Activated CD4-positive, alpha-beta memory T cell treated with anti-CD3 and anti-CD28 coated beads, Interleukin-2, amount 10 ng/mL, durations not matched to agents 7 days and 5 days (primary cell): ENCODE data around the gene DNM3. TPM values are rescaled to one million over a fixed set of nuclear protein-coding genes. Genes with fewer than 3 reads are reported as not detected.
"Not testable (repeated sequence)": the region's sequence is repeated elsewhere in the genome, so short reads cannot be mapped to it uniquely, and the experiment has no call there.

Experiments used
- CTCF ChIA-PET: fragments of 350-600 bp; sonication (Branson Sonifier 250); formaldehyde crosslinking; loops from one replicate; lab custom pipeline; 2021; ENCODE audit warnings: antibody characterized with exemption, inconsistent platforms; lab: Charles Lee
- POLR2A ChIA-PET: fragments of 350-600 bp; sonication (Branson Sonifier 250); formaldehyde crosslinking; loops from one replicate; lab custom pipeline; 2021; ENCODE audit warnings: antibody characterized with exemption; lab: Charles Lee
- DNase-seq: peaks from one replicate; pipeline ENCODE4 v3.0.0-alpha.2; 2020
- H3K27ac Mint-ChIP-seq: one replicate; pipeline ENCODE4 v1.8.0; 2021; ENCODE audit warnings: mild to moderate bottlenecking, mixed read lengths
- H3K27me3 Mint-ChIP-seq: one replicate; pipeline ENCODE4 v1.8.0; 2021; ENCODE audit warnings: mixed read lengths
- H3K36me3 Mint-ChIP-seq: one replicate; pipeline ENCODE4 v1.8.0; 2021; ENCODE audit warnings: low read depth, mixed read lengths
- H3K4me1 Mint-ChIP-seq: one replicate; pipeline ENCODE4 v1.8.0; 2021; ENCODE audit warnings: mixed read lengths
- H3K4me3 Mint-ChIP-seq: one replicate; pipeline ENCODE4 v1.8.0; 2021; ENCODE audit warnings: mild to moderate bottlenecking, mixed read lengths
- H3K9me3 Mint-ChIP-seq: one replicate; pipeline ENCODE4 v1.8.0; 2021; ENCODE audit warnings: mixed read lengths
- total RNA-seq, 2 experiments: library from RNA; stranded (reverse); gene quantifications; one replicate each; pipeline ENCODE4 v1.2.3, GENCODE V29; 2021

DNM3 gene
- total RNA-seq, 2 experiments from 2014 or later = 2.0 to 2.2 TPM

DNA sequence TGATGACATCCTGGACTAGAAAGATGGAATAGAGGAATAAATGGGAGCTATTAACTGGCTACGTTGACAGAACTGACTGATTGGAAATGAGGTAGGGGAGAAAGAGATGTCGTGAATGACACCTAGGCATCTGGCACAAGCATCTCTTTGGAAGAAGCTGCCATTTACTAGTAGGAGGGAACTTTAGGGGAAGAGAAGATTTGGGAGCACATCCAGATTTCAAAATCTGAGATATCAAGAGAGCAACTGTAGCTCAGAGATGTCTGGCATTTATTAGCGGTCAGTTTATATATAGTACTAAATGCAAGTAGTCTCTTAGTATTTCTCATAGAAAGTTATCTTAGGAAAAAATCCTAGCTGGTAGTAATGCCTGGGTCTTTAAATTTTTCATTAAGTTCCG is 447.3 kb downstream of the DNM3 start:
- ChIA-PET CTCF (no interaction called here), POLR2A (no interaction called here)
- Mint-ChIP-seq H3K4me3 (no peak overlapping the region), H3K9me3 (no peaks in the 10 kb centered on the region), H3K27me3 (no peaks in the 10 kb centered on the region), H3K4me1 (peaks cover 5% of the 10 kb centered on the region), H3K27ac (no peak overlapping the region), H3K36me3 (no peaks in the 10 kb centered on the region)
- no peak for DNase-seq

DNA sequence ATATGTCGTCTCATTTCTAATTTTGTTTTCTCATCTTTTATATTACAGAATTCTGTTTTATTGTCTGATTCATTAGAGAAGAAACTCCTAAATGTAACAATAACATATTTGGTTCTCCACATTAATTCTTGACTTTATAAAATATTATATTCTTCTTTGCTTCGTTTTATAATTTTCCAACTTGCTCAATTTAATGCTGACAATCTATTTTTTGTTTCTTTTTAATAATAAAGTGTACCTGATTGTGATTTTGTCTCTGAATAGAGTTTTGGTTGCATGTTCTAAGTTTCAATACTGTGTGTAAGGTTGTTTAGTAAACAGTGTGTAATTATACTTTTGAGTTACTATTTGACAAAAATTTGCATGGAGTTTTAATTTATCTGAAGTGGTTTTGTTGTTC is 448.1 kb downstream of the DNM3 start:
- H3K36me3 Mint-ChIP-seq = no peaks in the 10 kb centered on the region
- H3K27me3 Mint-ChIP-seq = no peaks in the 10 kb centered on the region
- H3K4me3 Mint-ChIP-seq = no peak overlapping the region
- ChIA-PET POLR2A (no interaction called here), CTCF (no interaction called here)
- H3K27ac Mint-ChIP-seq = no peak overlapping the region
- H3K4me1 Mint-ChIP-seq = peaks cover 5% of the 10 kb centered on the region
- H3K9me3 Mint-ChIP-seq = no peaks in the 10 kb centered on the region
- no peak for DNase-seq

GRCh38 chr1:172292840-172293239 is 451.5 kb downstream of the DNM3 start:
- H3K9me3 Mint-ChIP-seq = no peaks in the 10 kb centered on the region
- no peaks in the 10 kb centered on the region for H3K36me3 Mint-ChIP-seq
- no peaks in the 10 kb centered on the region for H3K4me1 Mint-ChIP-seq
- POLR2A ChIA-PET = no interaction called here
- no peak for DNase-seq
- H3K27me3 Mint-ChIP-seq = no peaks in the 10 kb centered on the region
- CTCF ChIA-PET = no interaction called here
- H3K4me3 Mint-ChIP-seq = no peak overlapping the region
- H3K27ac Mint-ChIP-seq = no peak overlapping the region

GRCh38 chr1:172293429-172293828 is 452.1 kb downstream of the DNM3 start:
- no peak overlapping the region for H3K27ac Mint-ChIP-seq
- ChIA-PET POLR2A (no interaction called here), CTCF (no interaction called here)
- H3K27me3 Mint-ChIP-seq = no peaks in the 10 kb centered on the region
- H3K36me3 Mint-ChIP-seq = no peaks in the 10 kb centered on the region
- no peak for DNase-seq
- no peaks in the 10 kb centered on the region for H3K9me3 Mint-ChIP-seq
- H3K4me1 Mint-ChIP-seq = peaks cover 2% of the 10 kb centered on the region
- no peak overlapping the region for H3K4me3 Mint-ChIP-seq

DNA sequence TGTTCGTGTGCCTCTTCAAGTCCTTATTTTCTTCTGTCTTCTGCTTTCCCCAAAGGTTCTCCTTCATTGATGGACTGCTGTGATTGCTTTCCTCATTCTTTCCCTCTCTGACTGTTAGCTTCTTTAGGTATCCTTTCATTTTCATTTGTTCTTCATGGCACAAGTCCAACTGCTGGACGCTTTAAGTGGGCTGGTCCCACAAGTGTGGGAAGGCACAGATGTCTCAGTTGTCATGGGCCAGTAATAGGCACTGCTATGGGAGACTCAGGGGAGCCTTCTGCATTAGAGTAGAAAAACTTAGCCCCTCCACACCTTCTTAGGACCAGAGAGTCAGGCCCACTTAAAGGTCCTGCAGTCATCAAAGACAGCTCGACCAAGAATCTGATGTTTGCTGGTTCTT is 456.8 kb downstream of the DNM3 start:
- CTCF ChIA-PET = no interaction called here
- Mint-ChIP-seq H3K27me3 (no peaks in the 10 kb centered on the region), H3K27ac (no peak overlapping the region), H3K9me3 (peaks cover 3% of the 10 kb centered on the region), H3K36me3 (peaks cover 3% of the 10 kb centered on the region), H3K4me1 (peaks cover 2% of the 10 kb centered on the region), H3K4me3 (no peak overlapping the region)
- no peak for DNase-seq
- POLR2A ChIA-PET = no interaction called here

- Mint-ChIP-seq H3K27me3 (no peaks in the 10 kb centered on the region), H3K4me1 (peaks cover 2% of the 10 kb centered on the region), H3K27ac (no peak overlapping the region), H3K4me3 (no peak overlapping the region), H3K36me3 (peaks cover 3% of the 10 kb centered on the region), H3K9me3 (peaks cover 6% of the 10 kb centered on the region)
- no peak for DNase-seq
- ChIA-PET CTCF (no interaction called here), POLR2A (no interaction called here)
Observed at GRCh38 chr1:172298911-172299310, 457.6 kb downstream of the DNM3 start.

- H3K36me3 Mint-ChIP-seq = peaks cover 3% of the 10 kb centered on the region
- CTCF ChIA-PET = no interaction called here
- H3K4me3 Mint-ChIP-seq = no peak overlapping the region
- POLR2A ChIA-PET = no interaction called here
- peaks cover 8% of the 10 kb centered on the region for H3K9me3 Mint-ChIP-seq
- no peak overlapping the region for H3K27ac Mint-ChIP-seq
- peaks cover 2% of the 10 kb centered on the region for H3K4me1 Mint-ChIP-seq
- no peaks in the 10 kb centered on the region for H3K27me3 Mint-ChIP-seq
- DNase-seq = no peak
Observed at GRCh38 chr1:172299515-172299914, 458.2 kb downstream of the DNM3 start.

DNA sequence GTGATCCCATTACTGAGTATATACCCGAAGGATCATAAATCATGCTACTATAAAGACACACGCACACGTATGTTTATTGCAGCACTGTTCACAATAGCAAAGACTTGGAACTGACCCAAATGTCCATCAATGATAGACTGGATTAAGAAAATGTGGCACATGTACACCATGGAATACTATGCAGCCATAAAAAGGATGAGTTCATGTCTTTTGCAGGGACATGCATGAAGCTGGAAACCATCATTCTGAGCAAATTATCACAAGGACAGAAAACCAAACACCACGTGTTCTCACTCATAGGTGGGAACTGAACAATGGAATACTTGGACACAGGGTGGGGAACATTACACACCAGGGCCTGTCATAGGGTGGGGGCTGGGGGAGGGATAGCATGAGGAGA is 466.2 kb downstream of the DNM3 start:
- H3K9me3 Mint-ChIP-seq = peaks cover 15% of the 10 kb centered on the region
- CTCF ChIA-PET = interaction anchor here (1.0 kb wide), 1 partner anchor 31 kb away, joined by 3 read pairs; no protein-coding TSS in a partner anchor
- H3K36me3 Mint-ChIP-seq, H3K4me1 Mint-ChIP-seq, H3K27ac Mint-ChIP-seq, H3K4me3 Mint-ChIP-seq, POLR2A ChIA-PET, H3K27me3 Mint-ChIP-seq, DNase-seq: not testable (repeated sequence)

GRCh38 chr1:172308142-172308541 is 466.8 kb downstream of the DNM3 start:
- no peaks in the 10 kb centered on the region for H3K27me3 Mint-ChIP-seq
- ChIA-PET CTCF (interaction anchor here (1.0 to 1.1 kb wide), 2 partner anchors 32 kb away, joined by 3 read pairs; no protein-coding TSS in a partner anchor), POLR2A (interaction anchor here (0.5 to 0.7 kb wide), 2 partner anchors 78 to 83 kb away, joined by 3 to 4 read pairs; no protein-coding TSS in a partner anchor)
- H3K9me3 Mint-ChIP-seq = peaks cover 12% of the 10 kb centered on the region
- H3K4me3 Mint-ChIP-seq = no peak overlapping the region
- peaks cover 3% of the 10 kb centered on the region for H3K4me1 Mint-ChIP-seq
- no peak overlapping the region for H3K27ac Mint-ChIP-seq
- no peak for DNase-seq
- no peaks in the 10 kb centered on the region for H3K36me3 Mint-ChIP-seq

GRCh38 chr1:172308577-172308976 is 467.3 kb downstream of the DNM3 start:
- Mint-ChIP-seq H3K9me3 (peaks cover 9% of the 10 kb centered on the region), H3K27ac (no peak overlapping the region), H3K4me3 (no peak overlapping the region), H3K36me3 (no peaks in the 10 kb centered on the region), H3K27me3 (no peaks in the 10 kb centered on the region), H3K4me1 (peaks cover 3% of the 10 kb centered on the region)
- DNase-seq = no peak
- ChIA-PET CTCF (interaction anchor here (1.0 to 1.1 kb wide), 2 partner anchors 31 to 32 kb away, joined by 3 read pairs; no protein-coding TSS in a partner anchor), POLR2A (interaction anchor here (0.5 to 0.7 kb wide), 2 partner anchors 78 to 83 kb away, joined by 3 to 4 read pairs; no protein-coding TSS in a partner anchor)

DNA sequence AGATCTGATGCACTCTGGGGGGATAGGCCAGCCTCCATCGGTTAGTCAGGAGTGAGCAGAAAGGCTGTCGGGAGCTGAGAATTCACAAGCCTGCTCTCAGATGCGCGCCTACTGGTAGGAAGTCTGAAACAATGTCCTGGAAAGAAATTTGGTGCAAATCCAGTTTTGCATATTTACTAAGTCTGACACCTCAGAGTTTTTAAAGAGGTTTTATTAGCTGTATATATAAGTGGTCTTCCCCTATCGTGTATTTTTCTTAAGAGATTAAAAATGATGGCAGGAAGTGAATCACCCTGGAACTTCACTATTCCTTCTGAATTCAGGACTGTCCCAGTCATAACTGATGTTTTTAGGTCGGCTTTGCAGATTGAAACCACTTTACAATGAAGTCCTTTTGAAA is 479.4 kb downstream of the DNM3 start:
- Mint-ChIP-seq H3K9me3 (no peaks in the 10 kb centered on the region), H3K36me3 (no peaks in the 10 kb centered on the region), H3K27me3 (no peaks in the 10 kb centered on the region), H3K4me3 (no peak overlapping the region), H3K4me1 (no peaks in the 10 kb centered on the region), H3K27ac (no peak overlapping the region)
- ChIA-PET CTCF (no interaction called here), POLR2A (no interaction called here)
- no peak for DNase-seq

GRCh38 chr1:172321451-172321850 is 480.2 kb downstream of the DNM3 start:
- Mint-ChIP-seq H3K4me1 (no peaks in the 10 kb centered on the region), H3K36me3 (no peaks in the 10 kb centered on the region), H3K27ac (no peak overlapping the region), H3K9me3 (no peaks in the 10 kb centered on the region), H3K4me3 (no peak overlapping the region), H3K27me3 (no peaks in the 10 kb centered on the region)
- CTCF ChIA-PET = no interaction called here
- POLR2A ChIA-PET = no interaction called here
- DNase-seq = no peak

GRCh38 chr1:172322219-172323061 is 481.1 kb downstream of the DNM3 start:
- H3K27ac Mint-ChIP-seq = no peak overlapping the region
- no peaks in the 10 kb centered on the region for H3K4me1 Mint-ChIP-seq
- no peaks in the 10 kb centered on the region for H3K9me3 Mint-ChIP-seq
- CTCF ChIA-PET = no interaction called here
- H3K4me3 Mint-ChIP-seq = no peak overlapping the region
- H3K36me3 Mint-ChIP-seq = no peaks in the 10 kb centered on the region
- POLR2A ChIA-PET = no interaction called here
- no peak for DNase-seq
- no peaks in the 10 kb centered on the region for H3K27me3 Mint-ChIP-seq

DNA sequence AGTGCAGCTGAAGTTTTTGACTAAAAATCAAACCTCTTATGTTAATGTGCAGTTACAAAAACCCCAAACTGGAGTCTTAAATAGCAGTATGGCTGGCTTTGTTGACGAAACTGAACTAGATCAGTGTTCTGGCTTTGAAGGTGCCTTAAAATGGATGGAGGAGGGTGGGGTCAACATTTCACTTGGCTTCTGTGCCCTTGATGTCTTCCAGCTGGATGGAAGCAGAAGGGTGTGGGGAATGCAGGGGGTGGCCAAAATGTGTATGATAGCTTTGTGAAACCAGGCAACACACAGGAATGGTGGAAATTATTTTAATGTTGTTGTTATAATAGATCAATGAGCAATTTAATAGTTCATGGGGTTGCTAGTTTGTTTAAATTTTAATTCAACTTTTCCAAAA is 482.4 kb downstream of the DNM3 start:
- CTCF ChIA-PET = no interaction called here
- no peaks in the 10 kb centered on the region for H3K4me1 Mint-ChIP-seq
- peaks cover 5% of the 10 kb centered on the region for H3K9me3 Mint-ChIP-seq
- DNase-seq = no peak
- H3K27ac Mint-ChIP-seq = no peak overlapping the region
- POLR2A ChIA-PET = no interaction called here
- H3K36me3 Mint-ChIP-seq = no peaks in the 10 kb centered on the region
- no peaks in the 10 kb centered on the region for H3K27me3 Mint-ChIP-seq
- no peak overlapping the region for H3K4me3 Mint-ChIP-seq
